HepG2 (cell line): ENCODE measurements around the gene ZNF865. TPM values are rescaled to one million over a fixed set of nuclear protein-coding genes. Genes with fewer than 3 reads are reported as not detected.

Experiments
- ATAC-seq: fragments of 200-7000 bp; cut with Tn5 transposase; 3 replicates; pipeline ENCODE4 v1.9.1; 2020; ENCODE audit warnings: mild to moderate bottlenecking, moderate library complexity
- BruUV-seq: library from RNA; stranded (reverse); fragments of 400-500 nt; replicated peaks from 2 replicates; lab custom pipeline; 2021; lab: Mats Ljungman, UMichigan
- CTCF ChIA-PET: fragments of 300-600 bp; formaldehyde crosslinking; extraction: SDS; loops from one replicate; lab custom pipeline; 2021; ENCODE audit warnings: low total read pairs, inconsistent platforms, low intra/inter-chr PET ratio; lab: Yijun Ruan, JAX
- POLR2A ChIA-PET: fragments of 350-600 bp; sonication (Branson Sonifier 250); formaldehyde crosslinking; loops from one replicate; lab custom pipeline; 2020; ENCODE audit warnings: antibody characterized with exemption, inconsistent platforms; lab: Yijun Ruan, JAX
- DNase-seq: peaks from one replicate; pipeline ENCODE4 v3.0.0-alpha.2; 2015; ENCODE audit warnings: low spot score
- FAIRE-seq: peaks from 3 replicates; lab custom pipeline; 2011; peaks lifted over from hg19 to GRCh38; lab: Jason Lieb, UNC
- H2AFZ ChIP-seq: one replicate; pipeline ENCODE4 v1.6.1; 2011; ENCODE audit warnings: low read length, inconsistent platforms
- H3K27ac ChIP-seq: fragments of 300-600 bp; 3 replicates; pipeline ENCODE4 v1.8.0; 2011; ENCODE audit warnings: mixed run types, mild to moderate bottlenecking, mixed read lengths, low read length, inconsistent platforms; ENCODE audit not compliant: insufficient read depth; ENCODE audit errors: extremely low read length
- H3K27me3 ChIP-seq, 2 experiments: fragments of 200-600 bp in 1 of 2; 2 replicates in 1 of 2; 3 replicates in 1 of 2; pipeline versions ENCODE4 v1.6.0 to v1.8.0; 2011; ENCODE audit warnings: low read length in 2 of 2, mild to moderate bottlenecking in 2 of 2, moderate library complexity in 2 of 2, inconsistent platforms in 1 of 2; ENCODE audit not compliant: insufficient read depth in 2 of 2, control insufficient read depth in 1 of 2
- H3K36me3 ChIP-seq, 2 experiments: fragments of 200-600 bp in 1 of 2; replicated peaks in 1 of 2; 2 replicates in 1 of 2; 3 replicates in 1 of 2; pipeline versions ENCODE4 v1.5.1 to v1.8.0; 2011; ENCODE audit warnings: low read length in 2 of 2, inconsistent platforms in 1 of 2; ENCODE audit not compliant: insufficient read depth in 2 of 2, control insufficient read depth in 1 of 2
- H3K4me1 ChIP-seq: 2 replicates; pipeline ENCODE4 v1.5.1; 2012; ENCODE audit warnings: low read length, inconsistent platforms; ENCODE audit not compliant: insufficient read depth
- H3K4me2 ChIP-seq: 2 replicates; pipeline ENCODE4 v1.6.0; 2011; ENCODE audit warnings: low read depth, low read length, inconsistent platforms
- H3K4me3 ChIP-seq, 3 experiments: fragments of 200-600 bp in 1 of 3; sonication (generic), shearing (Covaris generic) in 1 of 3; replicated peaks in 1 of 3; 2 replicates each; pipeline ENCODE4 v1.5.1; 2011 to 2016; ENCODE audit warnings: low read length in 3 of 3, inconsistent platforms in 2 of 3, low read depth in 2 of 3, mild to moderate bottlenecking in 2 of 3, control low read depth in 1 of 3, mixed read lengths in 1 of 3; ENCODE audit not compliant: insufficient read depth in 1 of 3
- H3K79me2 ChIP-seq: one replicate; pipeline ENCODE4 v1.6.1; 2011; ENCODE audit warnings: low read length, inconsistent platforms; ENCODE audit not compliant: insufficient read depth
- H3K9ac ChIP-seq: 2 replicates; pipeline ENCODE4 v1.6.0; 2011; ENCODE audit warnings: mild to moderate bottlenecking, low read depth, low read length, inconsistent platforms; ENCODE audit not compliant: insufficient read depth
- H3K9me3 ChIP-seq: 2 replicates; pipeline ENCODE4 v1.5.1; 2012; ENCODE audit warnings: mild to moderate bottlenecking, low read length
- H4K20me1 ChIP-seq: 2 replicates; pipeline ENCODE4 v1.6.0; 2011; ENCODE audit warnings: inconsistent platforms, mild to moderate bottlenecking, low read length, moderate library complexity; ENCODE audit not compliant: insufficient read depth
- CHD2 ChIP-seq: IDR thresholded peaks from 2 replicates; pipeline ENCODE4 v1.6.1; 2011; ENCODE audit warnings: low read depth, low read length, improper control_type of control experiment
- MAFF ChIP-seq: IDR thresholded peaks from 2 replicates; pipeline ENCODE4 v1.6.1; 2011; ENCODE audit warnings: low read depth, low read length, improper control_type of control experiment
- MAFK ChIP-seq, 2 experiments: IDR thresholded peaks in 1 of 2; conservative IDR thresholded peaks in 1 of 2; 2 replicates each; pipeline ENCODE4 v1.6.1; 2011; ENCODE audit warnings: improper control_type of control experiment in 2 of 2, low read length in 2 of 2
- ZFP1 ChIP-seq: IDR thresholded peaks from 2 replicates; pipeline ENCODE4 v1.6.1; 2016
- ZFYVE20 ChIP-seq: sonication (generic); formaldehyde crosslinking; IDR thresholded peaks from 2 replicates; pipeline ENCODE4 v1.8.0; 2023; ENCODE audit warnings: low read depth, mild to moderate bottlenecking, moderate library complexity, missing genetic modification reagents, borderline replicate concordance
- ZNF138 ChIP-seq: sonication (generic); formaldehyde crosslinking; IDR thresholded peaks from 2 replicates; pipeline ENCODE4 v1.5.0; 2020; ENCODE audit warnings: mild to moderate bottlenecking, low read depth, missing genetic modification reagents
- ZNF263 ChIP-seq: sonication (generic); formaldehyde crosslinking; IDR thresholded peaks from 2 replicates; pipeline ENCODE4 v1.4.0; 2020; ENCODE audit warnings: missing genetic modification reagents
- ZNF546 ChIP-seq: sonication (generic); formaldehyde crosslinking; conservative IDR thresholded peaks from 2 replicates; pipeline ENCODE4 v1.8.1; 2023; ENCODE audit warnings: mild to moderate bottlenecking, missing genetic modification reagents
- ZNF607 ChIP-seq: sonication (generic); formaldehyde crosslinking; IDR thresholded peaks from 2 replicates; pipeline ENCODE4 v1.5.1; 2020; ENCODE audit warnings: missing genetic modification reagents, mild to moderate bottlenecking, borderline replicate concordance
- WGBS: methylation state at CpG from one replicate; pipeline ENCODE4 v1.1.6; 2017; ENCODE audit warnings: low lambda C conversion rate; 5-methylcytosine and 5-hydroxymethylcytosine counted together
- in situ Hi-C: cut with HindIII; loops from 2 replicates; pipeline ENCODE4 v1.10.0; 2017; ENCODE audit warnings: low pct_unique_long_range_greater_than_20kb; ENCODE audit not compliant: extremely low pct_ligation_motif_present
- intact Hi-C: fragments of 100-400 bp; cut with micrococcal nuclease; formaldehyde crosslinking; loops from one replicate; pipeline ENCODE4 v1.10.0; 2022; ENCODE audit not compliant: unreplicated experiment
- polyA plus RNA-seq, 8 experiments: library from polyadenylated mRNA; depleted of rRNA in 3 of 8; stranded (reverse) in 7 of 8; unstranded in 1 of 8; fragments of >200 nt; fragmentation: Illumina TruSeq in 4 of 8; extraction: Trizol in 4 of 8; gene quantifications; 2 replicates each; pipeline versions ENCODE4 v1.2.1 to v1.2.3, GENCODE V29; 2011 to 2016; ENCODE audit warnings: low read depth in 4 of 8, missing spikeins in 1 of 8, mixed read lengths in 1 of 8; ENCODE audit not compliant: insufficient read depth in 1 of 8
- total RNA-seq, 5 experiments: library from RNA; depleted of rRNA; stranded (reverse); fragments of >200 nt; fragmentation: Illumina TruSeq; extraction: Trizol; gene quantifications; 2 replicates each; pipeline ENCODE4 v1.2.3, GENCODE V29; 2016; ENCODE audit warnings: low read depth in 1 of 5
- TF ChIP-seq, protein P1 (sequence below): sonication (generic); formaldehyde crosslinking; IDR thresholded peaks from 2 replicates; pipeline ENCODE4 v1.4.0; 2020; ENCODE audit warnings: missing genetic modification reagents, mild to moderate bottlenecking, borderline replicate concordance
- TF ChIP-seq, protein P2 (sequence below): IDR thresholded peaks from 2 replicates; pipeline ENCODE4 v1.6.1; 2016; ENCODE audit warnings: low read depth, missing genetic modification reagents, missing compliant biosample characterization

The ZNF865 gene
- total and polyA plus RNA-seq, 2 of the 13 experiments (the other 11 are each of a cell fraction or from before 2014, with no cell fraction given) = 0.93 to 1.0 TPM

DNA sequence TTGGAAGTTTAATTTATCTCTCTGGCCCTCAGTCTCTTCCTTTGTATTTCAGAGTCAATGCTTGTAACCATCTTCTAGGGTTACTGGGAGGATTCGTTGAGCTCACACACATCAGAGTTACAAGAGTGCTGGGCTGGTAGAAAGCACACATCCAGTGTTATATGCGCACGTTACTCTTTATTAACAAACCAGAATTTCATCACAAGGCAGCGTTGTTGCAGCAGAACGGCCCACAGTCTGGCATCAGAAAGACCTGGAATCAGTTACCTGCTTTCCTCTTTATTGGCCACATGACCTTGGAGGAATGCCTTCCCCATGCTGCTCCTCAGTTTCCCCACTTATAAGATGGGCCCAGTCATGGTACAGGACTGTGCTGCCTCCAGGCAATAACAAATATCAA lies 3.9 kb downstream of the ZNF865 start (continued):
- TF ChIP-seq, protein P1, sequence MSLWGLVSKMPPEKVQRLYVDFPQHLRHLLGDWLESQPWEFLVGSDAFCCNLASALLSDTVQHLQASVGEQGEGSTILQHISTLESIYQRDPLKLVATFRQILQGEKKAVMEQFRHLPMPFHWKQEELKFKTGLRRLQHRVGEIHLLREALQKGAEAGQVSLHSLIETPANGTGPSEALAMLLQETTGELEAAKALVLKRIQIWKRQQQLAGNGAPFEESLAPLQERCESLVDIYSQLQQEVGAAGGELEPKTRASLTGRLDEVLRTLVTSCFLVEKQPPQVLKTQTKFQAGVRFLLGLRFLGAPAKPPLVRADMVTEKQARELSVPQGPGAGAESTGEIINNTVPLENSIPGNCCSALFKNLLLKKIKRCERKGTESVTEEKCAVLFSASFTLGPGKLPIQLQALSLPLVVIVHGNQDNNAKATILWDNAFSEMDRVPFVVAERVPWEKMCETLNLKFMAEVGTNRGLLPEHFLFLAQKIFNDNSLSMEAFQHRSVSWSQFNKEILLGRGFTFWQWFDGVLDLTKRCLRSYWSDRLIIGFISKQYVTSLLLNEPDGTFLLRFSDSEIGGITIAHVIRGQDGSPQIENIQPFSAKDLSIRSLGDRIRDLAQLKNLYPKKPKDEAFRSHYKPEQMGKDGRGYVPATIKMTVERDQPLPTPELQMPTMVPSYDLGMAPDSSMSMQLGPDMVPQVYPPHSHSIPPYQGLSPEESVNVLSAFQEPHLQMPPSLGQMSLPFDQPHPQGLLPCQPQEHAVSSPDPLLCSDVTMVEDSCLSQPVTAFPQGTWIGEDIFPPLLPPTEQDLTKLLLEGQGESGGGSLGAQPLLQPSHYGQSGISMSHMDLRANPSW (CRISPR knock-in tag) = no peak
- no peak for TF ChIP-seq MAFK (conservative IDR thresholded peaks at IDR 0.05 in 1 of 2, IDR thresholded peaks at IDR 0.05 in 1 of 2; ENCODE audit: low read length in 2 of 2)
- no peak for TF ChIP-seq ZNF607 (CRISPR knock-in tag)
- TF ChIP-seq ZNF263 (CRISPR knock-in tag) = no peak
- TF ChIP-seq CHD2 = no peak
- no peak for TF ChIP-seq ZFP1

DNA sequence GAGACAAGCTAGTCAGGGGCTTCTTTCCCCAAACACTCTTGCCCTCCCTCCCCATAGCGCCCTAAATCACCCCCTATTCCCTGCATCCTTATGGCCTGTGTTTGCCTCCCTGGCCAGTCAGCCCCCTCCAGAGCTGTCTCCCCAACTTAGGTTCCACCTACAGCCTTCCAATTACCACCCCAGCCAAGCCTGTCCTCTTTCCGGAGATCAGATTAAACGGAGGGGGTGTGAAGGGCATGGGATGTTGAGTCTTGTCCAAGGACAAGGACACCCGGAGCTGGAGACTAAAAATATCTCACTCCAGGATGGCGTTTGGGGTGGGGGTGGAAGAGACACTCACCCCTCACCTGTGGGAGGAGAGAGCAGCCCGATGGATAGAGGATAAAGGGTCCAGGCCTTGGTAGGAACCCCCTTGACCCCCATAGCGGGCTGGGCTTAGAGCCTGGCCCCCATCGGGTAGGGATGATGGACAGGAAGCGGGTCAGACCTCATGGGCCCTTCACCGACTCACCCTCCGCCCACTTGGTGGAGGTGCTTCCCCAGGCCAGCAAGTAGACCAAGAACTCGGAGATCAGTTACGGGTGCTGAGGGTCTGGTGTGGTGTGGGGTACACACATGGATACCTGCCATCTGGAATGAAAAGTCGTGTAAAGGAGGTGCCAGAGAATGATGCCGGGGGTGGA lies 6.0 kb downstream of the ZNF865 start:
- no peak overlapping the region for H2AFZ ChIP-seq
- intact Hi-C loops (no loop called here), in situ Hi-C loops (no loop called here)
- peaks cover 1 to 3% of the 10 kb centered on the region in 2 experiments; a peak in 1 of 5 replicates for H3K36me3 ChIP-seq
- FAIRE-seq (no peak), ATAC-seq (no peak), DNase-seq (no peak)
- peaks cover 12% of the 10 kb centered on the region for H3K79me2 ChIP-seq
- POLR2A ChIA-PET = no interaction called here
- no peaks in the 10 kb centered on the region for H4K20me1 ChIP-seq
- H3K27ac ChIP-seq = no peak overlapping the region
- H3K27me3 ChIP-seq = no peaks in the 10 kb centered on the region; a peak in 1 of 5 replicates
- 85% methylated on average over 15 of the region's 15 CpGs for WGBS
- no peak overlapping the region for H3K9ac ChIP-seq
- H3K4me1 ChIP-seq = peaks cover 15% of the 10 kb centered on the region
- no TSS peak for BruUV-seq
- no peak overlapping the region for H3K4me2 ChIP-seq
- no peak for TF ChIP-seq ZNF546 (CRISPR knock-in tag)
- TF ChIP-seq, protein P2, sequence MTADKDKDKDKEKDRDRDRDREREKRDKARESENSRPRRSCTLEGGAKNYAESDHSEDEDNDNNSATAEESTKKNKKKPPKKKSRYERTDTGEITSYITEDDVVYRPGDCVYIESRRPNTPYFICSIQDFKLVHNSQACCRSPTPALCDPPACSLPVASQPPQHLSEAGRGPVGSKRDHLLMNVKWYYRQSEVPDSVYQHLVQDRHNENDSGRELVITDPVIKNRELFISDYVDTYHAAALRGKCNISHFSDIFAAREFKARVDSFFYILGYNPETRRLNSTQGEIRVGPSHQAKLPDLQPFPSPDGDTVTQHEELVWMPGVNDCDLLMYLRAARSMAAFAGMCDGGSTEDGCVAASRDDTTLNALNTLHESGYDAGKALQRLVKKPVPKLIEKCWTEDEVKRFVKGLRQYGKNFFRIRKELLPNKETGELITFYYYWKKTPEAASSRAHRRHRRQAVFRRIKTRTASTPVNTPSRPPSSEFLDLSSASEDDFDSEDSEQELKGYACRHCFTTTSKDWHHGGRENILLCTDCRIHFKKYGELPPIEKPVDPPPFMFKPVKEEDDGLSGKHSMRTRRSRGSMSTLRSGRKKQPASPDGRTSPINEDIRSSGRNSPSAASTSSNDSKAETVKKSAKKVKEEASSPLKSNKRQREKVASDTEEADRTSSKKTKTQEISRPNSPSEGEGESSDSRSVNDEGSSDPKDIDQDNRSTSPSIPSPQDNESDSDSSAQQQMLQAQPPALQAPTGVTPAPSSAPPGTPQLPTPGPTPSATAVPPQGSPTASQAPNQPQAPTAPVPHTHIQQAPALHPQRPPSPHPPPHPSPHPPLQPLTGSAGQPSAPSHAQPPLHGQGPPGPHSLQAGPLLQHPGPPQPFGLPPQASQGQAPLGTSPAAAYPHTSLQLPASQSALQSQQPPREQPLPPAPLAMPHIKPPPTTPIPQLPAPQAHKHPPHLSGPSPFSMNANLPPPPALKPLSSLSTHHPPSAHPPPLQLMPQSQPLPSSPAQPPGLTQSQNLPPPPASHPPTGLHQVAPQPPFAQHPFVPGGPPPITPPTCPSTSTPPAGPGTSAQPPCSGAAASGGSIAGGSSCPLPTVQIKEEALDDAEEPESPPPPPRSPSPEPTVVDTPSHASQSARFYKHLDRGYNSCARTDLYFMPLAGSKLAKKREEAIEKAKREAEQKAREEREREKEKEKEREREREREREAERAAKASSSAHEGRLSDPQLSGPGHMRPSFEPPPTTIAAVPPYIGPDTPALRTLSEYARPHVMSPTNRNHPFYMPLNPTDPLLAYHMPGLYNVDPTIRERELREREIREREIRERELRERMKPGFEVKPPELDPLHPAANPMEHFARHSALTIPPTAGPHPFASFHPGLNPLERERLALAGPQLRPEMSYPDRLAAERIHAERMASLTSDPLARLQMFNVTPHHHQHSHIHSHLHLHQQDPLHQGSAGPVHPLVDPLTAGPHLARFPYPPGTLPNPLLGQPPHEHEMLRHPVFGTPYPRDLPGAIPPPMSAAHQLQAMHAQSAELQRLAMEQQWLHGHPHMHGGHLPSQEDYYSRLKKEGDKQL (CRISPR knock-in tag) = no peak
- TF ChIP-seq MAFF = no peak
- TF ChIP-seq ZNF138 (CRISPR knock-in tag) = no peak
- TF ChIP-seq ZFYVE20 (CRISPR knock-in tag) = no peak
- TF ChIP-seq, all 625 proteins: peak for 0
- CTCF ChIA-PET = no interaction called here
- Histone ChIP-seq H3K9me3 (no peaks in the 10 kb centered on the region), H3K4me3 (no peak overlapping the region)
